HG03575 (cell line): ENCODE data around the gene TENM3.
"Not testable (repeated sequence)": the region's sequence is repeated elsewhere in the genome, so short reads cannot be mapped to it uniquely, and the experiment has no call there.

Source experiments
- ATAC-seq: cut with Tn5 transposase; IDR thresholded peaks from one replicate; pipeline ENCODE4 v1.9.1; 2021; ENCODE audit not compliant: unreplicated experiment, insufficient number of reproducible peaks, low FRiP score; ENCODE audit errors: extremely low read depth

The TENM3 gene

DNA sequence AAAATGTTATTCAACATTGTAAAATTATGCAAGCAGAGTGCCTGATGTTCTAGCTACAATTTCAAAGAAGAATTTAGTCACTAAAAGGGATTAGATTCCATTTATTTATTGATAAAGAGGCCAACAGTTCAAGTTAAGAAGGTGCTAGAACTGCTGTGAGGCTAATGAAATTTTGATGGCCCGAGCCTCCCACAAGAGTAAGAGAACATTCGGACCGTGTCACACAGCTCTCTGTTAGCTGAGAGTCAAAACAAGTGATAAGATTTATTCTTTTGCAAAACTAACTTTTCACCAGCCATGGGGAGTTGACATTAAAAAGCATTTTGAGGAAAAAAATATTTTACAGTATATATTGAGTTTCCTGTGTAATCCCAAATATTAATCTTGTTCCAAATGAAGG lies 106.8 kb downstream of the TENM3 start:
- no peak for ATAC-seq

DNA sequence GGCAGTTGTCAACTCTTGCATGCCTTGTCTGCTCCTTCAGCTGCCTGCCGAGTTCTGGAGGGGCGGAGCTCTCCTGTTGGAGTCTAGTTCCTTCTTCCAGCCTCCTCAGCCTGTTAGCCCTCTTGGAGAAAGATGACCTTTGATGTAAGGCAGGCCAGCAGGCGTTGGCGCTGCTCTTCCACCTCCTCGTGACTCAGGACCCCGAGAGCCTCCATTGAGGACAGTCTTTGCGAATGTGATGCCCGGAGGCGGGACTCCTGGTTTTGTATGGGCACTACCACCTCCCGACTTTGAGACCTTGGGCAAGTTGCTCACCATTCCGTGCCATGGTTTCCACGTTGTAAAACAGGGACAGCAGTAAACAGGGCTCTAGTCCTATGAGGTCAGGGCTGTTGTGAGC lies 108.3 kb downstream of the TENM3 start:
- no peak for ATAC-seq

DNA sequence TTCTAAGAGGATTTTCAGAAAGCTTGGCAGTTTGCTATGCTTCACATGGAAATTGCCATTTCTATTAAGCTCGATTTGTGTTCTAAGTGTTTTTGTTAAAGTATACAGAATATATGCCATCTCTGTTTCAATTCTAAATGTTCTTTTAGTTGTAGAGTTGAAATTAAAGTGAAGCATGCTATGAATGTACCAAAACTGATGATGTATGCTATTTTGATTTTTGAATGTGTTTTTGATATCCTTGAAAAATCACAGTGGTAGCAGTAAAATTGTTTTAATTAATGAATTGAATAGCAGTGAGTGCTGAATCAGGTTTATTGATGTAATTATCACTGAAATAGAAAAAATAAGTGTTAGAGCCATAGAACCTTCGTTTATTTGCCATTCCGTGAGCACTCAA lies 110.9 kb downstream of the TENM3 start:
- no peak for ATAC-seq

DNA sequence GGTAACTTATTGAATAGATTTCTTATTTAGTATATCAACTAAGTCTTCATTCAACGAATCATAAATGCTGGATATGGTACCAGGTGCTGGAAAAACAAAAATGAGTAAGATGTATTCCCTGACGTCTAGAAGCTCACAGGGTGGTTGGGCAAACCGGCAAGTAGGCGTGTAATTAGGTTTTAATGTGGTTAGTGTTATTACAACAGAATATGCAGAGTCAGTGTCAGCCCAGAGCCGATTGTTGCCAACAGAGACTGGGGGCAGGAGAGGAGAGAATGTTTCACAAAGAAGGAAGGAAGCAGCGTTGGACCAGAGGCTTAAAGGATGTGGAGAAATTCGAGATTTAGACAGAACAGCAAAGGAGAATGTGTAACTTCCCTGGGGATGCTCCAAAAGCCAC lies 111.7 kb downstream of the TENM3 start:
- ATAC-seq: no peak

DNA sequence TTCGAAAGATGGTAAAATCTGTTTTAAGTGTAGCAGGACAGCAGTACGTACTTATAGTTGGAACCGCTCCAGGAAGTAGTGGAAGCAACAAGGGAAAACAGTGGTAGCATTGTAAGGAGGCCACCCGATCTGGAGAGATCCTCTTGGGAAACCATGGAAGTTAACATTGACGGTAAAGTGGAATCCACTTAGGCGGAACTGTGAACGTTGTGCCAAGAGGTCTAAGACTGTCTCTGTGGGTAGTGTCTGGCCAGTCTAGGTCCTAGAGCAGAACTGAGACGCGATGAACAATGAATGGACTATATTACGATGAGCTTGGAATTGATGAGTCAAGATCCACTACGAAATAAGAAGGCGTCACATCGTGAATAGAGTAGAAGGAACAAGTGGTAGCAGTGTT lies 124.0 kb downstream of the TENM3 start:
- no peak for ATAC-seq

DNA sequence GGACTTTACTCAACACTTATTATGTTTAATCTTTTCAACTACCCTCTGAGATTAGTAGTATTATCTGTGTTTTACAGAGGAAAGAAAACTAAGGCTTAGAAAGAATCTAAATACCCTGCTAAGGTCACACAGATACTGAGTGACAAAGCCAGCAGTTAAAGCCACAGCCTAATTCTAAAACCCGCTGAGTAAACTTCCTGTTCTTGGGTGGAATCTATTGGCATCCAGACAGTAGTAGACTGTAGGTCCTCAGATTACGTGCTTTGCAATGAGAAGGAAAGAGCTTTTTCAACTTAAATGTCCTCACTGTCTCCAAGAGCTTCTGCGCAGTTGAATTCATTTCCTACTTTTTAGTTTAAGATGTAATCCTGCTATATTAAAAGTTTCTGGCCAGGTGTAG lies 126.0 kb downstream of the TENM3 start:
- ATAC-seq: no peak

DNA sequence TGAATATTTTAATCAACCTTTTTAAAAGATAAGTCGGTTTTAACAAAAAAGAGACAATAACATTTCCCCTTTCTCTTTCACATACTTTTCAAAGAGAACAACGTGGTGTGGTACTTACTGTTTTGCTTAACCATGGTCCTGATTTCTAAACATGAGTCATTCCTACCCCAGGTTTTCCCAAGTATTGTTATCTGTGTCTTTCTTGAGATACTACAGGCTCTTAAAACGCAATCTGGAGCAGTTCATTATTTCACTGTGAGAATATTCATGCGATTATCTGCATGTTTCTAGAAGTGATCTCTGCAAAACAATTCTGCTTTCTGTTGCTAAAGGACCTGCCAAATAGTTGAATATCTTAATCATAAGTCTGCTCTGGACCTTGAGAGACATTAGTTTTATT lies 127.3 kb downstream of the TENM3 start:
- ATAC-seq: no peak

DNA sequence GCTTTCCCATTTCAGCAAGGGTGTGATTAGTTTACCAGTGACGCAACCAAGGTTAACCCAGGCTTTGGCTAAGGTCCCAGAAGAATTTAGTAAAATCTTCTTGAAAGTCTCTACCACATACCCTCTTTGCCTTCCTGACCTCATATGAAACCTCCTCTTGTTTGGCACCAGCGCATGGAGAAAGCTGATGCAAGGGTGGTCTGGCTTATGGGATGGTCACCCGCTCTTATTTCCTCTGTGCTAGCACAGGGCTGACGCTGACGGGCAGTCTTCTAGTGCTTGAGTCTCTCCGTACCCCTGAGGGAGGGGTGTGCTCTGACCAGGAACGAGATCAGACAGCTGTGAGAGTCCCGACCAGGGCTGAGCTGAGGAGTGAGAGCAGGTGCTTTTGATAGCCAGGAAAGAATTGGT lies 137.6 kb downstream of the TENM3 start:
- ATAC-seq: no peak

DNA sequence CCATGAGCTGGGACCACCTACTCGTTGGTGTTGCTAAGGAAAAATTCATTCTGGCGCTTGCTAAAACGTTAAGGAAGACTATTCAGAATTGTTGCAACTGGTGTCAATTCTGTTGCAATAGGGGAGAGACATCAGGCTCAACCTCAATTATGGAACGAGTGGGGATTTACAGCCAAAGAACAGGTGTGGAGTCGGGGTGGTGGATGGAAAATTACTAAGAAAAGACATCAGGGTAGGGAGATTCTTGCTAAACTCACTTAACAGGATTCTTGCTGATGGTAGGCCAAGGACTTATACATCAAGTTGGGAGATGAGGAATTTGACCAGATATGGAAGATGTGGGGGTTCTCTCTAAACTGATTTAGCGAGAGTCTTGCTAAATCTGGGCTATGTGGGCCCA lies 139.7 kb downstream of the TENM3 start:
- no peak for ATAC-seq

DNA sequence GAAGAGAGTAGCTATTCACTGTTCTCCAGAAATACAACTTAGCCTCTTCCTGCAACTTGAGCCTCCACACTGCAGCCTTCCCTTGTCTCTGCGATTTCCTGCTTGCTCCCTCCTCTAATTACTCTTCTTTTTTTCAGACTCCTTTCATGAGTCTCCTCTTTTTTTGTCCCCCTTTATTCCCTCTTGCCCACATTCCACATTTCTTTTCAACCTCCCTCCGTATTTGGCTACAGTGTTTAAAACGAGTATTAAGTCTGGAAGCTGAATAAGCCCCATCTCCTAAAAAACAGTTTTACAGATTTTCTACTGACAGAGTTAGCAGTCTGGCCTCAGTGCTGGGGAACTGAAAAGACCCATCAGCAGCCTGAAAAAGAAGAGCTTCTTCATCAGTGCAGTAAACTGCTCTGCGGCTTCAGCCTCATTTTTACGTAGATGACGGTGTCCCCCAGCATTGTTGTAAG lies 141.5 kb downstream of the TENM3 start:
- ATAC-seq: no peak

DNA sequence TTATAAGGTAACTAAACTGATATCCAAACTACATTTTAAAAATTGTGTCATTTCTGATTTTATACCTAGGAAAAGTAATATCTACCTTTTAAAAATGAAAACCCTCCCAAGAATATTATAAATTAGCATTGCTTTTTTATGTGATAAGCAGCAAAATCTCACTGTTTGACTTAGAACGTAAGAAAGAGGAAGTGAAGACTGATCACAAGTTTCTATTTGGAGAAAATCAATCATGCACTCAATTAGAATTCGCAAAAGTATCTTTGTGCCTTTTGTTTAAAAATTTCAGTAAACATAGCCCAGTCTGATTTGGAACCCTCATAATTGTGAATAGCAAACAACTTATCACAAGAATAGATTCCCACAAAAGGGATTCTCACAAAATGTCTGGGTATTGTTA lies 142.7 kb downstream of the TENM3 start:
- peak; percentile 60 for ATAC-seq

DNA sequence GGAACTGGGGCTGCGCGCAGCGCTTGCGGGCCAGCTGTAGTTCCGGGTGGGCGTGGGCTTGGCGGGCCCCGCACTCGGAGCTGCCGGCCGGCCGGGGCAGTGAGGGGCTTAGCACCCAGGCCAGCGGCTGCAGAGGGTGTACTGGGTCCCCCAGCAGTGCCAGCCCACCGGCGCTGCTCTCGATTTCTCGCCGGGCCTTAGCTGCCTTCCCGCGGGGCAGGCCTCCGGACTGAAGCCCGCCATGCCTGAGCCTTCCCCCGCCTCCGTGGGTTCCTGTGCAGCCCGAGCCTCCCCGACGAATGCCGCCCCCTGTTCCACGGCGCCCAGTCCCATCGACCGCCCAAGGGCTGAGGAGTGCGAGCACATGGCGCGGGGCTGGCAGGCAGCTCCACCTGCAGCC lies 143.4 kb downstream of the TENM3 start:
- not testable (repeated sequence) for ATAC-seq

DNA sequence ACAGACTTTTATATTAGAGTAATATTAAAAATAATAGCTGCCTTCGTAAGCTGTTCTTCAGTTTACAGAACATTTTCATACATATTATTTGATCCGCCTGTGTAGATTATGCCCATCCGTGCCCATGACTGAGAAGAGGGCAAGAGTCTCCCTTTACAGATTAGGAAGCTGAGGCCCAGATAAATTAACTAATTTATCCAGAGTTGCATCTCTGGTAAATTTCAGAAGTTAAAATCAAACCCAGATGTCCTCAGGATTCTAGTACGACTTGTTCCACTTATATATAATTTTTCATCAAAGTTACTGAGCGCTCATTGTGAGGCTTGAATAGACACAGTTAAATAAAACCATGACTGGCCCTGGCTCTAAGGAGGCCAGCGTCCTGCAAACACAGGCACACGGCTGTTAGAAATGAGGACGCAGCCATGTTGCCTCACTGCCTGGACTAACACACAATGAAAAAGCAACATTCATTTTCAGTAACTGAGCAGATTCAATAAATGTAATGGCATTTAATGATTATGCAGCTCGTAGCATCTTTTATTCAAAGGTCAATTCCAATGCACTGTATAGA lies 148.0 kb downstream of the TENM3 start:
- ATAC-seq: no peak

DNA sequence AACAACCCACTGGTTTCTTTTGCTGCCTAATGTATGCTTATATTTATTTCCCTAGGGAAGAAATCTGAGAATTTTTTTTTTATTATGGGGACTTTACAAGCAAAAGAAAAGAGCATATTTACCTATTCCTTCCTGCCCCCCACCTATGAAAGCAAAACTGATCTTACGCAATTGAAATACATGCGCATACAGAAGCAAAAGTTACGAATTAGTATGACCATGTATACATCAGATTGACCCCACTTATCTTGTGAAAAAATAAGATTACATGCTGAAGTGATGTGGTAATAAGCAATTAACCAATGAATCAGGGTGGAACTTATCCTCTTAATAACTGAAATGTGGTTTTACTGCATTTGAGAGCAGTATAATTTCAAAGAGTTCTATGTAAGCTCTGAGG lies 151.0 kb downstream of the TENM3 start:
- ATAC-seq: no peak

DNA sequence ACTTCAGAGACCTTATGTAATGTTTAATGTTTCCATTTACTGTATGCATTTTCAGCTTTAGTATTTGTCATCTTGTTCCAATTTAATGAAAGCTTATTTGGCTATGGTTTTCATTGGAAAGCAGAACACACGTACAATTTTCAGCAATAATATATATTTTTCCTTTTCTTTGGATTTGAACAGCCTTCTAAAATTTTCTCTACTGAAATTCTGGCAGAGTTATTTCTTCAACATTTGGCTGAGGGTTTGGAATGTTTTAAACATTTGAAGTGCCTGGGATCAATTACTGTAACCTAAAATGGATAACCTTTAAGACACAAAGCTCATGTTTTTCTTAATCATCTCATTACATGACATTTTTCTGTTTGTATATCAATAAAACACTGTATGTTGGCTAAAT lies 156.9 kb downstream of the TENM3 start:
- no peak for ATAC-seq

DNA sequence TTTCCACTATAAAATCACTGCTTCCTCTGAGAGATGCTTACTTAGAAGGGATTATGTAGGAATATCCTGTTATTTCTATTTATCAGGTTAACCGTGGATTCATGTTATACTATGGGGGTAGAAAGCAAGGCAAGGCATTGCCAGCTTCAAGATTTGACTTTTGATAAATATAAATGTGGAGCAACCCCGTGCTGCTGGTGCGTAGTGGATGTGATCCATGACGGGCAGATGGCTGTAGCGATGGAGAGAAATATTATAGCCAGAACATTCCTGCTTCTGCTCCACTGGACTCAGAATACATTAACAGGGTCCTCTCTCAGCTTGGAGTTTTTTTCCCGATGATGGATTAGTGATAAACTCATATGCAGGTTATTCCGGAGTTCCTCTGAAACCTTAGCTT lies 157.6 kb downstream of the TENM3 start:
- no peak for ATAC-seq

DNA sequence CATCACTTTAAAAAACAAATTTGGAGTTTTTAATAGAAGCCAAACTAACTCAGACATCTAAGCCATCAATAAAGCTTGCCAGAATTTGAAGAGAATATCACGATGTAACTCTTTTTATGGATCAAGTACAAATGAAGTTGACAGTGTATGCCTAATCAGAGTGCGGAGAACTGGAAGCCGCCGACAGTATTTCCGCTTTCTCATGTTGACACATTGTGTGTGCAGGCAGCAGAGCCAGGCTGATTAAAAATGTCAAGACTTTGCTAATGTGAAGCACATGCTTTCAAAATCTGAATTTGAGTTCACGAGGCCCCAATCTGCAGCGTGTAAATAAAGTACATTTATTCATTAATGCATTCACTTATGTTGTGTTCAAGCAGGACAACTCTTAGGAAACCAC lies 161.2 kb downstream of the TENM3 start:
- ATAC-seq: no peak

DNA sequence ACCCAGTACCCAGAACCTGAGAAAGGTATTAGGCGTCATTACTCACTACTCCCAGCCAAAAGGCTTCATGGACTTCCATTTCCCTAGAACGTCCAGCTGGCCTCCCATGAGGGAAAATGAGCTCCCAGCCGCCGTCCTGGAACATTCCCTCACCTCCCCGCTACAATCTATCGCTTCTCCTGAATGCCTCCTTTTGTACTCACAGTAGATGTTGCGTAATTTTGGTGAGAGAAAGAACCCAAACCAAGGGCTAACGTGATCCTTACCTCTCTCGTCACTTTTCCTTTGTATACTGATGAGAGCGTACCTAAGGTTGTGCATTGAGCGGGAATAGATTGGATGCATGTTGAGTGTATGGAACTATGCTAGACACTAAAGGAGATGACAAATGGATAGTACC lies 161.9 kb downstream of the TENM3 start:
- ATAC-seq: no peak

DNA sequence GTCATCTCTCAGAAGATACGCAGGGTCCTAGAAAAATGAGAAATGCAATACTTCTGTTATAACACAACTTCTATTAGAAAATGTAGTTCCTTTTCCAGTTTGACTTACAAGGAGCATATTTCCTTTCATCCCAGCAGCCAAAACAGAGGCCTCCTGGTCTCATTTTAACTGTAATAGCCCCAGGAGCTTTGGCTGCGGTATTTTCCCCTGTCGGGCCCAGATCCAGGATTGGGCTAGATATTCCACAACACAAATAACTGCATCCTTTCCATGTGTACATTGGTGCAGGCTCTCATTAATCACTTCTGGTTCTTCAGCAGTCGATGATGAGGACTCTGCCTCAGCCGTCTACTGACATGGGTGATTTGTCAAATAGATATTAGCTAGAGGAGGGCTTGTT lies 166.1 kb downstream of the TENM3 start:
- no peak for ATAC-seq

DNA sequence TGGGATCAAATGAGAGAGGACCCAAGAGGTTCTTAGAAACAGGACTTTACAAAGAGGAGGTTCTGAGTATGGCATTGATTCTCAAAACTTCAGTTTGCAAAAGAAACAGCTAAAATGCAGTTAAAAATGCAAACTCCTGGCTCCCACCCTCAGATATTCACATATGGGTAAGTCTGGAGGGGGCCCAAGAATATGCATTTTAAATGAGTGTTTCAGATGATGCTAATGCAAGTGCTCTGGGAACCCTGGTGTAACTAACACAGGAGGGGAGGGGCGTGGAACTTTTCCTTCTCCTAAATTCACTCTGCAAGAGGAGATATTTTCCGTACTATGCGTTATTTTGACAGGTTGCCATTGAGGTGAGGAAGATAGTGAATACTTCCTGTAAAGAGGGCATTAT lies 168.2 kb downstream of the TENM3 start:
- ATAC-seq: no peak

DNA sequence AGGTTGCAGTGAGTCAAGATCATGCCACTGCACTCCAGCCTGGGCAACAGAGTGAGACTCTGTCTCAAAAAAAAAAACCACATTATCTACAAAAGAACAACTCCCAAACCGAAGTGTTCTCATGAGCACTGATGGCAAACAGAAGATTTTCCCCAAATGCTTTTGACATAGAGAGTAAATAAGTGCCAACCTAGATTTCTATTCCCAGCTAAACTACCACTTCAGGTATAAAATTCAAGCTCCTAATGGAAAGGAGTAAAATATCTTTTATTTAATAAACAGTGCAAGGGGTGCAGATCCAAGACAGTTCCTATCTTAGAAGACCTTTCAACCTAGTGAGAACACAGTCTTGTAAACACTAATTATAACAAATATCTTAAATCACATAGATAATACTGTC lies 170.3 kb downstream of the TENM3 start:
- no peak for ATAC-seq

DNA sequence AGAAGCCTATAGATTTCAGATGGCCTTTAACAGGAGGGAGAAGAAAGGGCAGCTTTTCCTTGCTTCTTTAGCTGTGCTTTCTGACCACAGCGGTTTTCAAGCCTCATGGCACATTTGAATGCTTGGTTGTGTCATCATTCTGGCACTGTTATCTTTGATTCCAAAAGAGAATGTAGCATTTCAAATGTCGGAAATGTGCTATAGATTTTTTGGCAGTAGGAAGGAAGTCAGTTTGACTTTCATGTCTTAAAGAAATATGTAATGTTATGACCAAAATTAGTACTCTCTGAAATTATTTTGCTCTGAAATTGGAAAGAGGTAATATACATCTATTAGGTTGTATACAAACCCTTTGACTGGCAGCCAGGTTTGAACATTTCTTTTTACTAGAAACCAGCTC lies 171.9 kb downstream of the TENM3 start:
- no peak for ATAC-seq
